Measurements from ENCODE around the gene AEBP1. TPM values are rescaled to one million over a fixed set of nuclear protein-coding genes. Genes with fewer than 3 reads are reported as not detected.

AEBP1 gene
- total and polyA plus RNA-seq, 9 of the 15 experiments (the other 6 are each of a cell fraction or from before 2014, with no cell fraction given) = 0.03 to 0.78 (median 0.30) TPM; not detected in 2

DNA sequence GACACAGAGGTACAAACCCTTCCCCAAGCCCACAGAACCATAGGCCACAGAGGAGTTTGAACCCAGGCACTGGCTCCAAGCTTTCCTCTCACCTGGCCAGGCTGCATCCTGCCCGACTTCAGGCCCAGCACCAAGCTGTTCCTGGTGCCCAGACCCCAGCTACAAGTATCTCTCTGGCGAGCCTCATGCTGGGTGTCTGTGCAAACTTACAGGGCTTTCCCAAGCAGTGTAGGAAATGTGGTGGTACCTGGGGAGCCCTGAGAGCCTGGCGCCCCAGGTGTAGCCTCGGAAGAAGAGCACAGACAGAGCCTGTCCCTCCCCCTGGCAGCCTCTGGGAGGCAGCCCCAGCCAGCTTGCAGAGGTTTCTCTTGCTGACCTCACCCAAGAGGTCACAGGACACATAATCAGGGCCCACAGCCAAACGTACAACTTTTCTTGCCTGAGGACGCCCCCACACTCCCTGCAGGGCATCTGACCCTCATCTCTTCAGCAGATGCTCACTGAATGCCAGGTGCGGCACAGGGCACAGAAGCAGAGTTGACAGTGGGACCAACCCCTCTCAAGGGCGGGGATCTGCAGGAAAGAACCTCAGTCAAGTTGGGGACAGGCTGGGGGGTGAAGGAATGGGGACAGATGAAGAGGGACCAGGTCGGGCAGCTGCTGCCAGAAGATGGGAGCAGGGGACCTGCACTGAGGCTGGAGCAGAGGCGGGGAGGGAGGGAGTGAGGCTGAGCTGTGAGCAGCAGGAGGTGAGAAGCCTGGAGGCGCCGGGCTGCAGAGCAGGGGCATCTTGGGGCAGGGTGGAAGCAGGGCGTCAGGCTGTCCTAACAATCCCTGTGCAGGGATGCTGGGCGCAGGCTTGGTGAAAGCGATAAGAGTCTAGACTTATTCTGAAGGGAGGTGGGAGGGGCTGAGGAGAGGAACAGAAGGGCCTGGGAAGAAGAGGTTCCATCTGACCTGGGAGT lies 53.3 kb downstream of the AEBP1 start (continued):
- TF ChIP-seq, protein P1, sequence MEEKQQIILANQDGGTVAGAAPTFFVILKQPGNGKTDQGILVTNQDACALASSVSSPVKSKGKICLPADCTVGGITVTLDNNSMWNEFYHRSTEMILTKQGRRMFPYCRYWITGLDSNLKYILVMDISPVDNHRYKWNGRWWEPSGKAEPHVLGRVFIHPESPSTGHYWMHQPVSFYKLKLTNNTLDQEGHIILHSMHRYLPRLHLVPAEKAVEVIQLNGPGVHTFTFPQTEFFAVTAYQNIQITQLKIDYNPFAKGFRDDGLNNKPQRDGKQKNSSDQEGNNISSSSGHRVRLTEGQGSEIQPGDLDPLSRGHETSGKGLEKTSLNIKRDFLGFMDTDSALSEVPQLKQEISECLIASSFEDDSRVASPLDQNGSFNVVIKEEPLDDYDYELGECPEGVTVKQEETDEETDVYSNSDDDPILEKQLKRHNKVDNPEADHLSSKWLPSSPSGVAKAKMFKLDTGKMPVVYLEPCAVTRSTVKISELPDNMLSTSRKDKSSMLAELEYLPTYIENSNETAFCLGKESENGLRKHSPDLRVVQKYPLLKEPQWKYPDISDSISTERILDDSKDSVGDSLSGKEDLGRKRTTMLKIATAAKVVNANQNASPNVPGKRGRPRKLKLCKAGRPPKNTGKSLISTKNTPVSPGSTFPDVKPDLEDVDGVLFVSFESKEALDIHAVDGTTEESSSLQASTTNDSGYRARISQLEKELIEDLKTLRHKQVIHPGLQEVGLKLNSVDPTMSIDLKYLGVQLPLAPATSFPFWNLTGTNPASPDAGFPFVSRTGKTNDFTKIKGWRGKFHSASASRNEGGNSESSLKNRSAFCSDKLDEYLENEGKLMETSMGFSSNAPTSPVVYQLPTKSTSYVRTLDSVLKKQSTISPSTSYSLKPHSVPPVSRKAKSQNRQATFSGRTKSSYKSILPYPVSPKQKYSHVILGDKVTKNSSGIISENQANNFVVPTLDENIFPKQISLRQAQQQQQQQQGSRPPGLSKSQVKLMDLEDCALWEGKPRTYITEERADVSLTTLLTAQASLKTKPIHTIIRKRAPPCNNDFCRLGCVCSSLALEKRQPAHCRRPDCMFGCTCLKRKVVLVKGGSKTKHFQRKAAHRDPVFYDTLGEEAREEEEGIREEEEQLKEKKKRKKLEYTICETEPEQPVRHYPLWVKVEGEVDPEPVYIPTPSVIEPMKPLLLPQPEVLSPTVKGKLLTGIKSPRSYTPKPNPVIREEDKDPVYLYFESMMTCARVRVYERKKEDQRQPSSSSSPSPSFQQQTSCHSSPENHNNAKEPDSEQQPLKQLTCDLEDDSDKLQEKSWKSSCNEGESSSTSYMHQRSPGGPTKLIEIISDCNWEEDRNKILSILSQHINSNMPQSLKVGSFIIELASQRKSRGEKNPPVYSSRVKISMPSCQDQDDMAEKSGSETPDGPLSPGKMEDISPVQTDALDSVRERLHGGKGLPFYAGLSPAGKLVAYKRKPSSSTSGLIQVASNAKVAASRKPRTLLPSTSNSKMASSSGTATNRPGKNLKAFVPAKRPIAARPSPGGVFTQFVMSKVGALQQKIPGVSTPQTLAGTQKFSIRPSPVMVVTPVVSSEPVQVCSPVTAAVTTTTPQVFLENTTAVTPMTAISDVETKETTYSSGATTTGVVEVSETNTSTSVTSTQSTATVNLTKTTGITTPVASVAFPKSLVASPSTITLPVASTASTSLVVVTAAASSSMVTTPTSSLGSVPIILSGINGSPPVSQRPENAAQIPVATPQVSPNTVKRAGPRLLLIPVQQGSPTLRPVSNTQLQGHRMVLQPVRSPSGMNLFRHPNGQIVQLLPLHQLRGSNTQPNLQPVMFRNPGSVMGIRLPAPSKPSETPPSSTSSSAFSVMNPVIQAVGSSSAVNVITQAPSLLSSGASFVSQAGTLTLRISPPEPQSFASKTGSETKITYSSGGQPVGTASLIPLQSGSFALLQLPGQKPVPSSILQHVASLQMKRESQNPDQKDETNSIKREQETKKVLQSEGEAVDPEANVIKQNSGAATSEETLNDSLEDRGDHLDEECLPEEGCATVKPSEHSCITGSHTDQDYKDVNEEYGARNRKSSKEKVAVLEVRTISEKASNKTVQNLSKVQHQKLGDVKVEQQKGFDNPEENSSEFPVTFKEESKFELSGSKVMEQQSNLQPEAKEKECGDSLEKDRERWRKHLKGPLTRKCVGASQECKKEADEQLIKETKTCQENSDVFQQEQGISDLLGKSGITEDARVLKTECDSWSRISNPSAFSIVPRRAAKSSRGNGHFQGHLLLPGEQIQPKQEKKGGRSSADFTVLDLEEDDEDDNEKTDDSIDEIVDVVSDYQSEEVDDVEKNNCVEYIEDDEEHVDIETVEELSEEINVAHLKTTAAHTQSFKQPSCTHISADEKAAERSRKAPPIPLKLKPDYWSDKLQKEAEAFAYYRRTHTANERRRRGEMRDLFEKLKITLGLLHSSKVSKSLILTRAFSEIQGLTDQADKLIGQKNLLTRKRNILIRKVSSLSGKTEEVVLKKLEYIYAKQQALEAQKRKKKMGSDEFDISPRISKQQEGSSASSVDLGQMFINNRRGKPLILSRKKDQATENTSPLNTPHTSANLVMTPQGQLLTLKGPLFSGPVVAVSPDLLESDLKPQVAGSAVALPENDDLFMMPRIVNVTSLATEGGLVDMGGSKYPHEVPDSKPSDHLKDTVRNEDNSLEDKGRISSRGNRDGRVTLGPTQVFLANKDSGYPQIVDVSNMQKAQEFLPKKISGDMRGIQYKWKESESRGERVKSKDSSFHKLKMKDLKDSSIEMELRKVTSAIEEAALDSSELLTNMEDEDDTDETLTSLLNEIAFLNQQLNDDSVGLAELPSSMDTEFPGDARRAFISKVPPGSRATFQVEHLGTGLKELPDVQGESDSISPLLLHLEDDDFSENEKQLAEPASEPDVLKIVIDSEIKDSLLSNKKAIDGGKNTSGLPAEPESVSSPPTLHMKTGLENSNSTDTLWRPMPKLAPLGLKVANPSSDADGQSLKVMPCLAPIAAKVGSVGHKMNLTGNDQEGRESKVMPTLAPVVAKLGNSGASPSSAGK (IDR thresholded peaks at IDR 0.05) = no peak
- no peak for TF ChIP-seq CAMTA2 (CRISPR knock-in tag; conservative IDR thresholded peaks at IDR 0.05)
- TF ChIP-seq NR1H2 (CRISPR knock-in tag; IDR thresholded peaks at IDR 0.05) = no peak
- TF ChIP-seq PHB2 (IDR thresholded peaks at IDR 0.05; ENCODE audit: low read depth) = no peak
- peak; percentile 24; the same call in 1 of the 2 replicates for TF ChIP-seq TCF3 (CRISPR knock-in tag; IDR thresholded peaks at IDR 0.05)
- TF ChIP-seq ZNF197 (CRISPR knock-in tag; IDR thresholded peaks at IDR 0.05; ENCODE audit: low read depth) = no peak
- peak; percentile 58 to 60 for TF ChIP-seq NRF1 (conservative IDR thresholded peaks at IDR 0.05 in 1 of 2, IDR thresholded peaks at IDR 0.05 in 1 of 2)
- TF ChIP-seq CC2D1A (IDR thresholded peaks at IDR 0.05) = no peak
- TF ChIP-seq ZNF384 (IDR thresholded peaks at IDR 0.05; ENCODE audit: low read depth, low read length) = no peak
- TF ChIP-seq, protein P2, sequence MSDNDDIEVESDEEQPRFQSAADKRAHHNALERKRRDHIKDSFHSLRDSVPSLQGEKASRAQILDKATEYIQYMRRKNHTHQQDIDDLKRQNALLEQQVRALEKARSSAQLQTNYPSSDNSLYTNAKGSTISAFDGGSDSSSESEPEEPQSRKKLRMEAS (CRISPR knock-in tag; IDR thresholded peaks at IDR 0.05) = no peak
- peak; percentile 26 for TF ChIP-seq CBFA2T2 (conservative IDR thresholded peaks at IDR 0.05)
- no peak for TF ChIP-seq MTA1 (IDR thresholded peaks at IDR 0.05; ENCODE audit: borderline replicate concordance)
- peak; percentile 60 for TF ChIP-seq EGR1 (conservative IDR thresholded peaks at IDR 0.05)
- no peak for TF ChIP-seq PHF21A (IDR thresholded peaks at IDR 0.05; ENCODE audit: borderline replicate concordance, low read depth)
- TF ChIP-seq, protein P3, sequence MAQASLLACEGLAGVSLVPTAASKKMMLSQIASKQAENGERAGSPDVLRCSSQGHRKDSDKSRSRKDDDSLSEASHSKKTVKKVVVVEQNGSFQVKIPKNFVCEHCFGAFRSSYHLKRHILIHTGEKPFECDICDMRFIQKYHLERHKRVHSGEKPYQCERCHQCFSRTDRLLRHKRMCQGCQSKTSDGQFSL (CRISPR knock-in tag; IDR thresholded peaks at IDR 0.05) = no peak
- TF ChIP-seq, protein P3 (tag; IDR thresholded peaks at IDR 0.05) = no peak
- no peak for TF ChIP-seq ELF4 (CRISPR knock-in tag; IDR thresholded peaks at IDR 0.05)
